HepG2 (cell line): ENCODE measurements around the gene OR1E1. TPM values are rescaled to one million over a fixed set of nuclear protein-coding genes. Genes with fewer than 3 reads are reported as not detected.

Experiments used
- ATAC-seq: fragments of 200-7000 bp; cut with Tn5 transposase; 3 replicates; pipeline ENCODE4 v1.9.1; 2020; ENCODE audit warnings: mild to moderate bottlenecking, moderate library complexity
- BruUV-seq: library from RNA; stranded (reverse); fragments of 400-500 nt; replicated peaks from 2 replicates; lab custom pipeline; 2021; lab: Mats Ljungman, UMichigan
- CTCF ChIA-PET: fragments of 300-600 bp; formaldehyde crosslinking; extraction: SDS; loops from one replicate; lab custom pipeline; 2021; ENCODE audit warnings: low total read pairs, inconsistent platforms, low intra/inter-chr PET ratio; lab: Yijun Ruan, JAX
- POLR2A ChIA-PET: fragments of 350-600 bp; sonication (Branson Sonifier 250); formaldehyde crosslinking; loops from one replicate; lab custom pipeline; 2020; ENCODE audit warnings: antibody characterized with exemption, inconsistent platforms; lab: Yijun Ruan, JAX
- DNase-seq: peaks from one replicate; pipeline ENCODE4 v3.0.0-alpha.2; 2015; ENCODE audit warnings: low spot score
- FAIRE-seq: peaks from 3 replicates; lab custom pipeline; 2011; peaks lifted over from hg19 to GRCh38; lab: Jason Lieb, UNC
- H2AFZ ChIP-seq: one replicate; pipeline ENCODE4 v1.6.1; 2011; ENCODE audit warnings: low read length, inconsistent platforms
- H3K27ac ChIP-seq: fragments of 300-600 bp; 3 replicates; pipeline ENCODE4 v1.8.0; 2011; ENCODE audit warnings: mixed run types, mild to moderate bottlenecking, mixed read lengths, low read length, inconsistent platforms; ENCODE audit not compliant: insufficient read depth; ENCODE audit errors: extremely low read length
- H3K27me3 ChIP-seq, 2 experiments: fragments of 200-600 bp in 1 of 2; 2 replicates in 1 of 2; 3 replicates in 1 of 2; pipeline versions ENCODE4 v1.6.0 to v1.8.0; 2011; ENCODE audit warnings: low read length in 2 of 2, mild to moderate bottlenecking in 2 of 2, moderate library complexity in 2 of 2, inconsistent platforms in 1 of 2; ENCODE audit not compliant: insufficient read depth in 2 of 2, control insufficient read depth in 1 of 2
- H3K36me3 ChIP-seq, 2 experiments: fragments of 200-600 bp in 1 of 2; replicated peaks in 1 of 2; 2 replicates in 1 of 2; 3 replicates in 1 of 2; pipeline versions ENCODE4 v1.5.1 to v1.8.0; 2011; ENCODE audit warnings: low read length in 2 of 2, inconsistent platforms in 1 of 2; ENCODE audit not compliant: insufficient read depth in 2 of 2, control insufficient read depth in 1 of 2
- H3K4me1 ChIP-seq: 2 replicates; pipeline ENCODE4 v1.5.1; 2012; ENCODE audit warnings: low read length, inconsistent platforms; ENCODE audit not compliant: insufficient read depth
- H3K4me2 ChIP-seq: 2 replicates; pipeline ENCODE4 v1.6.0; 2011; ENCODE audit warnings: low read depth, low read length, inconsistent platforms
- H3K4me3 ChIP-seq, 3 experiments: fragments of 200-600 bp in 1 of 3; sonication (generic), shearing (Covaris generic) in 1 of 3; replicated peaks in 1 of 3; 2 replicates each; pipeline ENCODE4 v1.5.1; 2011 to 2016; ENCODE audit warnings: low read length in 3 of 3, inconsistent platforms in 2 of 3, low read depth in 2 of 3, mild to moderate bottlenecking in 2 of 3, control low read depth in 1 of 3, mixed read lengths in 1 of 3; ENCODE audit not compliant: insufficient read depth in 1 of 3
- H3K79me2 ChIP-seq: one replicate; pipeline ENCODE4 v1.6.1; 2011; ENCODE audit warnings: low read length, inconsistent platforms; ENCODE audit not compliant: insufficient read depth
- H3K9ac ChIP-seq: 2 replicates; pipeline ENCODE4 v1.6.0; 2011; ENCODE audit warnings: mild to moderate bottlenecking, low read depth, low read length, inconsistent platforms; ENCODE audit not compliant: insufficient read depth
- H3K9me3 ChIP-seq: 2 replicates; pipeline ENCODE4 v1.5.1; 2012; ENCODE audit warnings: mild to moderate bottlenecking, low read length
- H4K20me1 ChIP-seq: 2 replicates; pipeline ENCODE4 v1.6.0; 2011; ENCODE audit warnings: inconsistent platforms, mild to moderate bottlenecking, low read length, moderate library complexity; ENCODE audit not compliant: insufficient read depth
- CBX5 ChIP-seq: sonication (generic); formaldehyde crosslinking; IDR thresholded peaks from 2 replicates; pipeline ENCODE4 v1.4.0; 2020; ENCODE audit warnings: missing genetic modification reagents, borderline replicate concordance
- KDM2A ChIP-seq: sonication (generic); formaldehyde crosslinking; IDR thresholded peaks from 2 replicates; pipeline ENCODE4 v1.4.0; 2020; ENCODE audit warnings: low read depth, missing genetic modification reagents, borderline replicate concordance
- MAFF ChIP-seq: IDR thresholded peaks from 2 replicates; pipeline ENCODE4 v1.6.1; 2011; ENCODE audit warnings: low read depth, low read length, improper control_type of control experiment
- MAFK ChIP-seq, 2 experiments: IDR thresholded peaks in 1 of 2; conservative IDR thresholded peaks in 1 of 2; 2 replicates each; pipeline ENCODE4 v1.6.1; 2011; ENCODE audit warnings: improper control_type of control experiment in 2 of 2, low read length in 2 of 2
- SIN3A ChIP-seq: IDR thresholded peaks from 2 replicates; pipeline ENCODE4 v1.6.1; 2011; ENCODE audit warnings: low read depth, mild to moderate bottlenecking, control low read depth, low read length, borderline replicate concordance
- ZNF292 ChIP-seq: sonication (generic); formaldehyde crosslinking; IDR thresholded peaks from 2 replicates; pipeline ENCODE4 v1.8.1; 2022; ENCODE audit warnings: mild to moderate bottlenecking, low read depth, missing genetic modification reagents, borderline replicate concordance
- ZNF343 ChIP-seq: sonication (generic); formaldehyde crosslinking; IDR thresholded peaks from 2 replicates; pipeline ENCODE4 v1.4.0; 2020; ENCODE audit warnings: mild to moderate bottlenecking, missing genetic modification reagents
- ZNF501 ChIP-seq: sonication (generic); formaldehyde crosslinking; IDR thresholded peaks from 2 replicates; pipeline ENCODE4 v1.5.1; 2020; ENCODE audit warnings: mild to moderate bottlenecking, moderate library complexity, missing genetic modification reagents
- ZNF720 ChIP-seq: sonication (generic); formaldehyde crosslinking; IDR thresholded peaks from 2 replicates; pipeline ENCODE4 v1.4.0; 2020; ENCODE audit warnings: missing genetic modification reagents
- WGBS: methylation state at CpG from one replicate; pipeline ENCODE4 v1.1.6; 2017; ENCODE audit warnings: low lambda C conversion rate; 5-methylcytosine and 5-hydroxymethylcytosine counted together
- in situ Hi-C: cut with HindIII; loops from 2 replicates; pipeline ENCODE4 v1.10.0; 2017; ENCODE audit warnings: low pct_unique_long_range_greater_than_20kb; ENCODE audit not compliant: extremely low pct_ligation_motif_present
- intact Hi-C: fragments of 100-400 bp; cut with micrococcal nuclease; formaldehyde crosslinking; loops from one replicate; pipeline ENCODE4 v1.10.0; 2022; ENCODE audit not compliant: unreplicated experiment
- polyA plus RNA-seq, 8 experiments: library from polyadenylated mRNA; depleted of rRNA in 3 of 8; stranded (reverse) in 7 of 8; unstranded in 1 of 8; fragments of >200 nt; fragmentation: Illumina TruSeq in 4 of 8; extraction: Trizol in 4 of 8; gene quantifications; 2 replicates each; pipeline versions ENCODE4 v1.2.1 to v1.2.3, GENCODE V29; 2011 to 2016; ENCODE audit warnings: low read depth in 4 of 8, missing spikeins in 1 of 8, mixed read lengths in 1 of 8; ENCODE audit not compliant: insufficient read depth in 1 of 8
- total RNA-seq, 5 experiments: library from RNA; depleted of rRNA; stranded (reverse); fragments of >200 nt; fragmentation: Illumina TruSeq; extraction: Trizol; gene quantifications; 2 replicates each; pipeline ENCODE4 v1.2.3, GENCODE V29; 2016; ENCODE audit warnings: low read depth in 1 of 5
- TF ChIP-seq, protein P1 (sequence below): sonication (generic); formaldehyde crosslinking; IDR thresholded peaks from 2 replicates; pipeline ENCODE4 v1.4.0; 2020; ENCODE audit warnings: missing genetic modification reagents
- TF ChIP-seq, protein P2 (sequence below): sonication (generic); formaldehyde crosslinking; IDR thresholded peaks from 2 replicates; pipeline ENCODE4 v1.4.0; 2020; ENCODE audit warnings: mild to moderate bottlenecking, missing genetic modification reagents

OR1E1 gene
- total and polyA plus RNA-seq, 2 of the 13 experiments (the other 11 are each of a cell fraction or from before 2014, with no cell fraction given), result not detected

DNA sequence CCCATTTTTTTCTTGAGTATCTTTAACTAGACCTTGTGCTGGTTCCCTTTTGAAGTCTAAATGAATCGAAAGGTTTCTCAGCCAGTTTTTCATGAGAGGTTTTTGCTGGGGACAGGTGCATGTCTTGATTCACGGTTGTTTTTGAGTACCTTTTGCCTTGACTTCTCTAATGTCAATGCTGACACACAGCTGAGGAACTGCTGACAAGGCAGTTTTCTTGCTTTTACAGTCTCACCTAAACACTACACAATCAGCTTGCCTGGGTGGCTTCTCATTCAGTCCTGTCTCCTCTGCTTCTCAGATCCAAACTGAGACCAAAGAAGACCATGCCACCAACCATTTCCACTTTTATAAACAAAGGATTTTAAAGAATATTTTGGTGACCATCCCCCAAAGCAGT is 20.0 kb upstream of the OR1E1 start:
- 2% methylated on average over 2 of the region's 2 CpGs for WGBS
- H3K27me3 ChIP-seq, result peaks cover 1 to 3% of the 10 kb centered on the region in 2 experiments; a peak in 3 of 5 replicates
- ATAC-seq, result no peak
- POLR2A ChIA-PET, result no interaction called here
- H4K20me1 ChIP-seq, result no peaks in the 10 kb centered on the region
- H3K4me2 ChIP-seq, result no peak overlapping the region
- FAIRE-seq, result no peak
- CTCF ChIA-PET, result no interaction called here
- H3K9me3 ChIP-seq, result no peaks in the 10 kb centered on the region
- no peak overlapping the region for H3K4me3 ChIP-seq
- DNase-seq, result no peak
- H2AFZ ChIP-seq, result no peak overlapping the region
- no peaks in the 10 kb centered on the region for H3K36me3 ChIP-seq
- TF ChIP-seq MAFK (conservative IDR thresholded peaks at IDR 0.05 in 1 of 2, IDR thresholded peaks at IDR 0.05 in 1 of 2; ENCODE audit: low read length in 2 of 2) (peak; percentile 97 to 99), SIN3A (no peak), ZNF720 (CRISPR knock-in tag) (no peak), KDM2A (CRISPR knock-in tag) (no peak), ZNF343 (no peak), ZNF292 (CRISPR knock-in tag) (no peak), MAFF (peak; percentile 99)
- intact Hi-C loops, result no loop called here
- H3K27ac ChIP-seq, result no peak overlapping the region
- BruUV-seq, result no TSS peak
- H3K4me1 ChIP-seq, result no peaks in the 10 kb centered on the region
- H3K79me2 ChIP-seq, result no peaks in the 10 kb centered on the region
- in situ Hi-C loops, result no loop called here
- no peak overlapping the region for H3K9ac ChIP-seq

DNA sequence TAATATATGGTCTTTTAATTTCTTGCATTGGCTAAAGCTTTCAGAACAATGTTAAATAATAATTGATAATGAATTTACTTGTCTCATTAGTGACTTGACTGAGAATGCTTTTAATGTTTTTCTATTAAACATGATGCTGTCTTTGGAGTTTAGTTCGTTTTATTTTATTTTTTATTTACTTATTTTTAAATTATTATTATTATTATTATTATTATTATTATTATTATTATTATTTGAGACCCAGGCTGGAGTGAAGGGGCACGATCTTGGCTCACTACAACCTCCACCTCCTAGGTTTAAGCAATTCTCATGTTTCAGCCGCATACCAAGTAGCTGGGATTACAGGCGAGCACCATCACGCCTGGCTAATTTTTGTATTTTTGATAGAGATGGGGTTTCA is 17.4 kb upstream of the OR1E1 start:
- WGBS, result 37% methylated on average over 5 of the region's 5 CpGs
- DNase-seq (no peak), ATAC-seq (no peak), FAIRE-seq (no peak)
- Histone ChIP-seq H3K4me1 (no peaks in the 10 kb centered on the region), H3K4me3 (no peak overlapping the region), H4K20me1 (no peaks in the 10 kb centered on the region), H3K79me2 (no peaks in the 10 kb centered on the region), H3K27me3 (peaks cover 2 to 3% of the 10 kb centered on the region in 2 experiments; a peak in 1 of 5 replicates), H2AFZ (no peak overlapping the region), H3K9ac (no peak overlapping the region), H3K4me2 (no peak overlapping the region), H3K36me3 (no peaks in the 10 kb centered on the region), H3K27ac (no peak overlapping the region), H3K9me3 (no peaks in the 10 kb centered on the region)
- intact Hi-C loops (no loop called here), in situ Hi-C loops (no loop called here)
- BruUV-seq, result no TSS peak
- ChIA-PET POLR2A (no interaction called here), CTCF (no interaction called here)
- TF ChIP-seq, protein P1, sequence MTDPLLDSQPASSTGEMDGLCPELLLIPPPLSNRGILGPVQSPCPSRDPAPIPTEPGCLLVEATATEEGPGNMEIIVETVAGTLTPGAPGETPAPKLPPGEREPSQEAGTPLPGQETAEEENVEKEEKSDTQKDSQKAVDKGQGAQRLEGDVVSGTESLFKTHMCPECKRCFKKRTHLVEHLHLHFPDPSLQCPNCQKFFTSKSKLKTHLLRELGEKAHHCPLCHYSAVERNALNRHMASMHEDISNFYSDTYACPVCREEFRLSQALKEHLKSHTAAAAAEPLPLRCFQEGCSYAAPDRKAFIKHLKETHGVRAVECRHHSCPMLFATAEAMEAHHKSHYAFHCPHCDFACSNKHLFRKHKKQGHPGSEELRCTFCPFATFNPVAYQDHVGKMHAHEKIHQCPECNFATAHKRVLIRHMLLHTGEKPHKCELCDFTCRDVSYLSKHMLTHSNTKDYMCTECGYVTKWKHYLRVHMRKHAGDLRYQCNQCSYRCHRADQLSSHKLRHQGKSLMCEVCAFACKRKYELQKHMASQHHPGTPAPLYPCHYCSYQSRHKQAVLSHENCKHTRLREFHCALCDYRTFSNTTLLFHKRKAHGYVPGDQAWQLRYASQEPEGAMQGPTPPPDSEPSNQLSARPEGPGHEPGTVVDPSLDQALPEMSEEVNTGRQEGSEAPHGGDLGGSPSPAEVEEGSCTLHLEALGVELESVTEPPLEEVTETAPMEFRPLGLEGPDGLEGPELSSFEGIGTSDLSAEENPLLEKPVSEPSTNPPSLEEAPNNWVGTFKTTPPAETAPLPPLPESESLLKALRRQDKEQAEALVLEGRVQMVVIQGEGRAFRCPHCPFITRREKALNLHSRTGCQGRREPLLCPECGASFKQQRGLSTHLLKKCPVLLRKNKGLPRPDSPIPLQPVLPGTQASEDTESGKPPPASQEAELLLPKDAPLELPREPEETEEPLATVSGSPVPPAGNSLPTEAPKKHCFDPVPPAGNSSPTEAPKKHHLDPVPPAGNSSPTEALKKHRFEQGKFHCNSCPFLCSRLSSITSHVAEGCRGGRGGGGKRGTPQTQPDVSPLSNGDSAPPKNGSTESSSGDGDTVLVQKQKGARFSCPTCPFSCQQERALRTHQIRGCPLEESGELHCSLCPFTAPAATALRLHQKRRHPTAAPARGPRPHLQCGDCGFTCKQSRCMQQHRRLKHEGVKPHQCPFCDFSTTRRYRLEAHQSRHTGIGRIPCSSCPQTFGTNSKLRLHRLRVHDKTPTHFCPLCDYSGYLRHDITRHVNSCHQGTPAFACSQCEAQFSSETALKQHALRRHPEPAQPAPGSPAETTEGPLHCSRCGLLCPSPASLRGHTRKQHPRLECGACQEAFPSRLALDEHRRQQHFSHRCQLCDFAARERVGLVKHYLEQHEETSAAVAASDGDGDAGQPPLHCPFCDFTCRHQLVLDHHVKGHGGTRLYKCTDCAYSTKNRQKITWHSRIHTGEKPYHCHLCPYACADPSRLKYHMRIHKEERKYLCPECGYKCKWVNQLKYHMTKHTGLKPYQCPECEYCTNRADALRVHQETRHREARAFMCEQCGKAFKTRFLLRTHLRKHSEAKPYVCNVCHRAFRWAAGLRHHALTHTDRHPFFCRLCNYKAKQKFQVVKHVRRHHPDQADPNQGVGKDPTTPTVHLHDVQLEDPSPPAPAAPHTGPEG, result no peak
- TF ChIP-seq ZNF501 (CRISPR knock-in tag) (no peak), CBX5 (no peak)
- TF ChIP-seq, protein P2, sequence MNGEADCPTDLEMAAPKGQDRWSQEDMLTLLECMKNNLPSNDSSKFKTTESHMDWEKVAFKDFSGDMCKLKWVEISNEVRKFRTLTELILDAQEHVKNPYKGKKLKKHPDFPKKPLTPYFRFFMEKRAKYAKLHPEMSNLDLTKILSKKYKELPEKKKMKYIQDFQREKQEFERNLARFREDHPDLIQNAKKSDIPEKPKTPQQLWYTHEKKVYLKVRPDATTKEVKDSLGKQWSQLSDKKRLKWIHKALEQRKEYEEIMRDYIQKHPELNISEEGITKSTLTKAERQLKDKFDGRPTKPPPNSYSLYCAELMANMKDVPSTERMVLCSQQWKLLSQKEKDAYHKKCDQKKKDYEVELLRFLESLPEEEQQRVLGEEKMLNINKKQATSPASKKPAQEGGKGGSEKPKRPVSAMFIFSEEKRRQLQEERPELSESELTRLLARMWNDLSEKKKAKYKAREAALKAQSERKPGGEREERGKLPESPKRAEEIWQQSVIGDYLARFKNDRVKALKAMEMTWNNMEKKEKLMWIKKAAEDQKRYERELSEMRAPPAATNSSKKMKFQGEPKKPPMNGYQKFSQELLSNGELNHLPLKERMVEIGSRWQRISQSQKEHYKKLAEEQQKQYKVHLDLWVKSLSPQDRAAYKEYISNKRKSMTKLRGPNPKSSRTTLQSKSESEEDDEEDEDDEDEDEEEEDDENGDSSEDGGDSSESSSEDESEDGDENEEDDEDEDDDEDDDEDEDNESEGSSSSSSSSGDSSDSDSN (CRISPR knock-in tag), result no peak
